ENCODE data around the gene PDE4D. TPM values are rescaled to one million over a fixed set of nuclear protein-coding genes. Genes with fewer than 3 reads are reported as not detected.

Gene PDE4D
- total and polyA plus RNA-seq, 10 of the 15 experiments (the other 5 are each of a cell fraction or from before 2014, with no cell fraction given) = 0.87 to 4.1 (median 2.2) TPM

DNA sequence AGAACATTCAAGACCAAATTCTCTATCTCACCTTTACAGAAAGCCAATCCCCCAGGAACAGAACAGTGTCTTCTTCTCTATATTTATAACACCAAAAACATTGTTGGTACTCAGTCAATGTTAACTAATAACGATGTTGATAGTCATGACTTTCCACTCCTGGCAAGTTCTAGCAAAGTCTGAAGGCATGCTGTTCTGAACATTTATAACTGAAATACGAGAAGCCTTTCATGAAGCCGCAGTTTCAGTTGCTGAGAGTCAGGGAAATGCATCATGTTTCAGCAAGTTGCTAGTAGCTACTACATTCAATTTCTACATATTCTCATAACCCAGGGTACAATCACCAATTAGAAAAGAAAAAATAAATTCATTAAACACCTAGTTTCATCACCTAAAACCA, 301.4 kb downstream of the PDE4D start:
- 82% methylated on average over 3 of the region's 3 CpGs for WGBS (ENCODE audit: insufficient coverage, insufficient replicate concordance, low lambda C conversion rate, missing lambda C conversion rate)
- no peak overlapping the region for H3K4me2 ChIP-seq (ENCODE audit: control insufficient read depth, insufficient read depth)
- no peak overlapping the region for H3K4me3 ChIP-seq
- no peaks in the 10 kb centered on the region for H4K20me1 ChIP-seq (ENCODE audit: control insufficient read depth, insufficient read depth)
- CTCF ChIA-PET = interaction anchor here (0.8 kb wide), 1 partner anchor 403 kb away, joined by 3 read pairs; no protein-coding TSS in a partner anchor
- ATAC-seq (no peak; the same call in 2 of the 3 replicates), FAIRE-seq (no peak), DNase-seq (ENCODE audit: low read depth, low spot score) (no peak)
- H3K9me3 ChIP-seq (replicated peaks; ENCODE audit: control insufficient read depth, insufficient read depth, low read length) = no peaks in the 10 kb centered on the region
- H3K79me2 ChIP-seq (ENCODE audit: control insufficient read depth, insufficient read depth, low read length) = no peaks in the 10 kb centered on the region
- no peaks in the 10 kb centered on the region for H3K27me3 ChIP-seq (replicated peaks in 1 of 2; ENCODE audit: control insufficient read depth in 2 of 2, insufficient read depth in 2 of 2, low read length in 1 of 2)
- no peaks in the 10 kb centered on the region for H3K36me3 ChIP-seq (ENCODE audit: control insufficient read depth in 2 of 2, insufficient read depth in 2 of 2, low read length in 1 of 2)
- no peak overlapping the region for H3K27ac ChIP-seq (ENCODE audit: control insufficient read depth, insufficient read depth)
- no peak overlapping the region for H3K9ac ChIP-seq (ENCODE audit: control insufficient read depth, insufficient read depth, low read length)
- H2AFZ ChIP-seq (ENCODE audit: control insufficient read depth, low read depth, low read length) = no peak overlapping the region
- POLR2A ChIA-PET = no interaction called here
- intact Hi-C loops (cut with micrococcal nuclease; ENCODE audit: unreplicated experiment) = no loop called here
- H3K4me1 ChIP-seq (ENCODE audit: control insufficient read depth, insufficient read depth, low read length) = 0 out of 2 replicates have a peak, but pooled peaks cover 3% of the 10 kb centered on the region
- TF ChIP-seq ZZZ3 (IDR thresholded peaks at IDR 0.05; ENCODE audit: control insufficient read depth, insufficient read length, low read depth) (no peak), CHD4 (IDR thresholded peaks at IDR 0.05) (no peak), ZNF274 (IDR thresholded peaks at IDR 0.05; ENCODE audit: insufficient read depth, insufficient read length) (no peak), EP300 (IDR thresholded peaks at IDR 0.05; ENCODE audit: borderline replicate concordance in 1 of 2, control insufficient read depth in 1 of 2, low read depth in 2 of 2, low read length in 2 of 2) (no peak), TCF7 (IDR thresholded peaks at IDR 0.05; ENCODE audit: borderline replicate concordance) (no peak), IKZF2 (IDR thresholded peaks at IDR 0.05) (no peak), PML (IDR thresholded peaks at IDR 0.05; ENCODE audit: low read length) (no peak), ZSCAN29 (IDR thresholded peaks at IDR 0.05) (no peak), RCOR1 (conservative IDR thresholded peaks at IDR 0.05; ENCODE audit: low read depth, low read length) (no peak), RBBP5 (conservative IDR thresholded peaks at IDR 0.05) (no peak), MTA2 (IDR thresholded peaks at IDR 0.05; ENCODE audit: low read depth) (no peak)
- TF ChIP-seq, protein P1, sequence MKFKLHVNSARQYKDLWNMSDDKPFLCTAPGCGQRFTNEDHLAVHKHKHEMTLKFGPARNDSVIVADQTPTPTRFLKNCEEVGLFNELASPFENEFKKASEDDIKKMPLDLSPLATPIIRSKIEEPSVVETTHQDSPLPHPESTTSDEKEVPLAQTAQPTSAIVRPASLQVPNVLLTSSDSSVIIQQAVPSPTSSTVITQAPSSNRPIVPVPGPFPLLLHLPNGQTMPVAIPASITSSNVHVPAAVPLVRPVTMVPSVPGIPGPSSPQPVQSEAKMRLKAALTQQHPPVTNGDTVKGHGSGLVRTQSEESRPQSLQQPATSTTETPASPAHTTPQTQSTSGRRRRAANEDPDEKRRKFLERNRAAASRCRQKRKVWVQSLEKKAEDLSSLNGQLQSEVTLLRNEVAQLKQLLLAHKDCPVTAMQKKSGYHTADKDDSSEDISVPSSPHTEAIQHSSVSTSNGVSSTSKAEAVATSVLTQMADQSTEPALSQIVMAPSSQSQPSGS (IDR thresholded peaks at IDR 0.05; ENCODE audit: low read length) = no peak
- TF ChIP-seq, protein P2, sequence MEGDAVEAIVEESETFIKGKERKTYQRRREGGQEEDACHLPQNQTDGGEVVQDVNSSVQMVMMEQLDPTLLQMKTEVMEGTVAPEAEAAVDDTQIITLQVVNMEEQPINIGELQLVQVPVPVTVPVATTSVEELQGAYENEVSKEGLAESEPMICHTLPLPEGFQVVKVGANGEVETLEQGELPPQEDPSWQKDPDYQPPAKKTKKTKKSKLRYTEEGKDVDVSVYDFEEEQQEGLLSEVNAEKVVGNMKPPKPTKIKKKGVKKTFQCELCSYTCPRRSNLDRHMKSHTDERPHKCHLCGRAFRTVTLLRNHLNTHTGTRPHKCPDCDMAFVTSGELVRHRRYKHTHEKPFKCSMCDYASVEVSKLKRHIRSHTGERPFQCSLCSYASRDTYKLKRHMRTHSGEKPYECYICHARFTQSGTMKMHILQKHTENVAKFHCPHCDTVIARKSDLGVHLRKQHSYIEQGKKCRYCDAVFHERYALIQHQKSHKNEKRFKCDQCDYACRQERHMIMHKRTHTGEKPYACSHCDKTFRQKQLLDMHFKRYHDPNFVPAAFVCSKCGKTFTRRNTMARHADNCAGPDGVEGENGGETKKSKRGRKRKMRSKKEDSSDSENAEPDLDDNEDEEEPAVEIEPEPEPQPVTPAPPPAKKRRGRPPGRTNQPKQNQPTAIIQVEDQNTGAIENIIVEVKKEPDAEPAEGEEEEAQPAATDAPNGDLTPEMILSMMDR (IDR thresholded peaks at IDR 0.05 in 2 of 3, conservative IDR thresholded peaks at IDR 0.05 in 1 of 3; ENCODE audit: control insufficient read depth in 2 of 3, extremely low read depth in 1 of 3, insufficient read depth in 1 of 3, low read depth in 3 of 3, low read length in 3 of 3) = no peak
- TF ChIP-seq, protein P3, sequence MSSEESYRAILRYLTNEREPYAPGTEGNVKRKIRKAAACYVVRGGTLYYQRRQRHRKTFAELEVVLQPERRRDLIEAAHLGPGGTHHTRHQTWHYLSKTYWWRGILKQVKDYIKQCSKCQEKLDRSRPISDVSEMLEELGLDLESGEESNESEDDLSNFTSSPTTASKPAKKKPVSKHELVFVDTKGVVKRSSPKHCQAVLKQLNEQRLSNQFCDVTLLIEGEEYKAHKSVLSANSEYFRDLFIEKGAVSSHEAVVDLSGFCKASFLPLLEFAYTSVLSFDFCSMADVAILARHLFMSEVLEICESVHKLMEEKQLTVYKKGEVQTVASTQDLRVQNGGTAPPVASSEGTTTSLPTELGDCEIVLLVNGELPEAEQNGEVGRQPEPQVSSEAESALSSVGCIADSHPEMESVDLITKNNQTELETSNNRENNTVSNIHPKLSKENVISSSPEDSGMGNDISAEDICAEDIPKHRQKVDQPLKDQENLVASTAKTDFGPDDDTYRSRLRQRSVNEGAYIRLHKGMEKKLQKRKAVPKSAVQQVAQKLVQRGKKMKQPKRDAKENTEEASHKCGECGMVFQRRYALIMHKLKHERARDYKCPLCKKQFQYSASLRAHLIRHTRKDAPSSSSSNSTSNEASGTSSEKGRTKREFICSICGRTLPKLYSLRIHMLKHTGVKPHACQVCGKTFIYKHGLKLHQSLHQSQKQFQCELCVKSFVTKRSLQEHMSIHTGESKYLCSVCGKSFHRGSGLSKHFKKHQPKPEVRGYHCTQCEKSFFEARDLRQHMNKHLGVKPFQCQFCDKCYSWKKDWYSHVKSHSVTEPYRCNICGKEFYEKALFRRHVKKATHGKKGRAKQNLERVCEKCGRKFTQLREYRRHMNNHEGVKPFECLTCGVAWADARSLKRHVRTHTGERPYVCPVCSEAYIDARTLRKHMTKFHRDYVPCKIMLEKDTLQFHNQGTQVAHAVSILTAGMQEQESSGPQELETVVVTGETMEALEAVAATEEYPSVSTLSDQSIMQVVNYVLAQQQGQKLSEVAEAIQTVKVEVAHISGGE (CRISPR knock-in tag; IDR thresholded peaks at IDR 0.05) = no peak
- SMC1A ChIA-PET (ENCODE audit: uncharacterized antibody, unreplicated experiment) = no interaction called here
- RAD21 ChIA-PET (ENCODE audit: unreplicated experiment) = interaction anchor here (1.3 kb wide), 1 partner anchor 10 kb away, joined by 3 read pairs; no protein-coding TSS in a partner anchor
- in situ Hi-C loops (cut with MboI) = no loop called here
- no TSS peak for BruUV-seq (replicated peaks)

Data from GM12878 (cell line).